HEK293 (cell line): ENCODE results near the gene IGF2BP1.

Source experiments
- CTCF ChIA-PET: fragments of 350-600 bp; formaldehyde crosslinking; extraction: SDS; loops from one replicate; lab custom pipeline; 2021; ENCODE audit warnings: antibody characterized with exemption; lab: Yijun Ruan, JAX
- POLR2A ChIA-PET: fragments of 300-600 bp; formaldehyde crosslinking; extraction: SDS; loops from one replicate; lab custom pipeline; 2020; ENCODE audit warnings: antibody characterized with exemption, inconsistent platforms; lab: Yijun Ruan, JAX
- H3K27ac ChIP-seq: fragments of 200-500 bp; sonication (Bioruptor generic); 2 replicates; pipeline ENCODE4 v1.5.1; 2014; ENCODE audit warnings: low read depth, low read length, control low read depth, inconsistent platforms; ENCODE audit errors: extremely low read depth
- H3K36me3 ChIP-seq, 2 experiments: fragments of 200-500 bp in 1 of 2; sonication (Bioruptor generic) in 1 of 2; 1 replicate in 1 of 2; 2 replicates in 1 of 2; pipeline ENCODE4 v1.5.1; 2014 to 2017; ENCODE audit warnings: inconsistent platforms in 2 of 2, low read length in 2 of 2; ENCODE audit not compliant: control insufficient read depth in 2 of 2, insufficient read depth in 1 of 2
- H3K4me1 ChIP-seq: fragments of 200-500 bp; sonication (Bioruptor generic); 2 replicates; pipeline ENCODE4 v1.5.1; 2014; ENCODE audit warnings: mild to moderate bottlenecking, low read length, inconsistent platforms; ENCODE audit not compliant: control insufficient read depth, insufficient read depth
- H3K4me3 ChIP-seq: 2 replicates; pipeline ENCODE4 v1.5.1; 2011; ENCODE audit warnings: low read depth, mild to moderate bottlenecking, control low read depth, low read length, moderate library complexity
- H3K9me3 ChIP-seq: fragments of 200-500 bp; sonication (Bioruptor generic); 2 replicates; pipeline ENCODE4 v1.5.1; 2014; ENCODE audit warnings: low read depth, low read length, inconsistent platforms; ENCODE audit not compliant: control insufficient read depth, insufficient read depth
- KLF9 ChIP-seq: fragments of 450-650 bp; formaldehyde crosslinking; IDR thresholded peaks from 2 replicates; pipeline ENCODE4 v1.5.1; 2016; ENCODE audit warnings: missing biosample characterization, missing genetic modification characterization, low read depth
- PRDM1 ChIP-seq: fragments of 450-650 bp; formaldehyde crosslinking; IDR thresholded peaks from 2 replicates; pipeline ENCODE4; 2016; ENCODE audit warnings: missing biosample characterization, missing genetic modification characterization
- SP7 ChIP-seq: fragments of 450-650 bp; formaldehyde crosslinking; IDR thresholded peaks from 2 replicates; pipeline ENCODE4 v1.5.1; 2016; ENCODE audit warnings: missing biosample characterization, missing genetic modification characterization
- TRIM28 ChIP-seq: IDR thresholded peaks from 2 replicates; pipeline ENCODE4 v1.6.1; 2011; ENCODE audit warnings: low read length, control low read depth, borderline replicate concordance
- ZBTB20 ChIP-seq: fragments of 450-650 bp; formaldehyde crosslinking; IDR thresholded peaks from 2 replicates; pipeline ENCODE4 v1.5.1; 2016; ENCODE audit warnings: missing biosample characterization, missing genetic modification characterization
- ZBTB48 ChIP-seq: fragments of 450-650 bp; formaldehyde crosslinking; IDR thresholded peaks from 2 replicates; pipeline ENCODE4 v1.5.1; 2016; ENCODE audit warnings: missing biosample characterization, missing genetic modification characterization
- ZNF132 ChIP-seq: fragments of 450-650 bp; formaldehyde crosslinking; IDR thresholded peaks from 2 replicates; pipeline ENCODE4 v1.5.1; 2017; ENCODE audit warnings: missing biosample characterization, missing genetic modification characterization, borderline replicate concordance
- ZNF16 ChIP-seq: fragments of 450-650 bp; formaldehyde crosslinking; IDR thresholded peaks from 2 replicates; pipeline ENCODE4 v1.5.1; 2016; ENCODE audit warnings: low read depth, missing biosample characterization, missing genetic modification characterization
- ZNF19 ChIP-seq: fragments of 450-650 bp; formaldehyde crosslinking; IDR thresholded peaks from 2 replicates; pipeline ENCODE4; 2016; ENCODE audit warnings: missing biosample characterization, missing genetic modification characterization, low read depth
- ZNF350 ChIP-seq: fragments of 450-650 bp; formaldehyde crosslinking; IDR thresholded peaks from 2 replicates; pipeline ENCODE4 v1.5.0; 2017; ENCODE audit warnings: missing biosample characterization, mild to moderate bottlenecking, missing genetic modification characterization
- ZNF404 ChIP-seq: fragments of 450-650 bp; formaldehyde crosslinking; IDR thresholded peaks from 2 replicates; pipeline ENCODE4 v1.5.1; 2017; ENCODE audit warnings: missing biosample characterization, missing genetic modification characterization
- ZNF544 ChIP-seq: fragments of 450-650 bp; formaldehyde crosslinking; IDR thresholded peaks from 2 replicates; pipeline ENCODE4 v1.5.0; 2017; ENCODE audit warnings: missing biosample characterization, missing genetic modification characterization
- ZNF707 ChIP-seq: fragments of 450-650 bp; formaldehyde crosslinking; IDR thresholded peaks from 2 replicates; pipeline ENCODE4 v1.5.1; 2016; ENCODE audit warnings: missing biosample characterization, missing genetic modification characterization
- ZNF747 ChIP-seq: fragments of 450-650 bp; formaldehyde crosslinking; IDR thresholded peaks from 2 replicates; pipeline ENCODE4 v1.5.1; 2016; ENCODE audit warnings: missing biosample characterization, missing genetic modification characterization
- ZNF768 ChIP-seq: fragments of 450-650 bp; formaldehyde crosslinking; IDR thresholded peaks from 2 replicates; pipeline ENCODE4 v1.5.1; 2018; ENCODE audit warnings: missing biosample characterization, mild to moderate bottlenecking, missing genetic modification characterization
- TF ChIP-seq, protein P1 (sequence below): fragments of 450-650 bp; formaldehyde crosslinking; IDR thresholded peaks from 2 replicates; pipeline ENCODE4 v1.5.1; 2017; ENCODE audit warnings: missing biosample characterization, missing genetic modification characterization
- TF ChIP-seq, protein P2 (sequence below): fragments of 450-650 bp; formaldehyde crosslinking; IDR thresholded peaks from 2 replicates; pipeline ENCODE4 v1.5.1; 2016; ENCODE audit warnings: missing biosample characterization, missing genetic modification characterization, low read depth
- TF ChIP-seq, protein P3 (sequence below): fragments of 450-650 bp; formaldehyde crosslinking; IDR thresholded peaks from 2 replicates; pipeline ENCODE4 v1.5.1; 2016; ENCODE audit warnings: missing biosample characterization, missing genetic modification characterization
- TF ChIP-seq, protein P4 (sequence below): IDR thresholded peaks from 2 replicates; pipeline ENCODE4 v1.6.1; 2011; ENCODE audit warnings: mild to moderate bottlenecking, low read depth, low read length, borderline replicate concordance
- TF ChIP-seq, protein P5 (sequence below): fragments of 450-650 bp; formaldehyde crosslinking; IDR thresholded peaks from 2 replicates; pipeline ENCODE4 v1.5.1; 2016; ENCODE audit warnings: missing biosample characterization, missing genetic modification characterization

Gene IGF2BP1

DNA sequence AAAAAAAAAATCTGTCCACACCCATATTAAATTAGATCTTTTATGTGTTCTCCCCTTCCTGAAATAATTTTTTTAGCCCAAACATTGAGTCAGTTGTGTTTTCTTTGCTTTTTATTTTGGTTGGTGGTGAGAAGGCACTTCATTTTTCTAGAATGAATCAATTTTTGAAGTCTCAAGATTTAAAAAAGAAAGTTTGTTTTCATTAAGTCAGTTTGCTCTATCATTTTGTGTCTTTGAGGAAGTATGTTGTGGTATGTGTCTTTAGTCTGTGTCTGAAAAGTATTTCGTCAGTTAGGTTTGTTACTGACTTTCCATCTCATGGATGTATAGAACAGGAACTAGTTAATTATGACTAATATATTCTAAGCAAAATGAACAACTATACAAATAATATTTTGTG lies 3.8 kb downstream of the IGF2BP1 start:
- ChIA-PET CTCF (interaction anchor here (13.1 kb wide), 1 partner anchor 30 kb away, joined by 129 read pairs; no protein-coding TSS in a partner anchor), POLR2A (interaction anchor here (0.6 to 3.1 kb wide), 3 partner anchors 13 to 101 kb away, joined by 3 to 12 read pairs (median 7); partner anchors contain the start of gene SNF8)
- TF ChIP-seq, protein P1, sequence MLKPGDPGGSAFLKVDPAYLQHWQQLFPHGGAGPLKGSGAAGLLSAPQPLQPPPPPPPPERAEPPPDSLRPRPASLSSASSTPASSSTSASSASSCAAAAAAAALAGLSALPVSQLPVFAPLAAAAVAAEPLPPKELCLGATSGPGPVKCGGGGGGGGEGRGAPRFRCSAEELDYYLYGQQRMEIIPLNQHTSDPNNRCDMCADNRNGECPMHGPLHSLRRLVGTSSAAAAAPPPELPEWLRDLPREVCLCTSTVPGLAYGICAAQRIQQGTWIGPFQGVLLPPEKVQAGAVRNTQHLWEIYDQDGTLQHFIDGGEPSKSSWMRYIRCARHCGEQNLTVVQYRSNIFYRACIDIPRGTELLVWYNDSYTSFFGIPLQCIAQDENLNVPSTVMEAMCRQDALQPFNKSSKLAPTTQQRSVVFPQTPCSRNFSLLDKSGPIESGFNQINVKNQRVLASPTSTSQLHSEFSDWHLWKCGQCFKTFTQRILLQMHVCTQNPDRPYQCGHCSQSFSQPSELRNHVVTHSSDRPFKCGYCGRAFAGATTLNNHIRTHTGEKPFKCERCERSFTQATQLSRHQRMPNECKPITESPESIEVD (tag by site-specific recombination) = peak; percentile 87
- no peak for TF ChIP-seq SP7 (tag by site-specific recombination)
- TF ChIP-seq PRDM1 (tag by site-specific recombination) = peak; percentile 51
- no peak for TF ChIP-seq ZNF544 (tag by site-specific recombination)
- TF ChIP-seq ZNF707 (tag by site-specific recombination) = no peak
- TF ChIP-seq ZNF132 (tag by site-specific recombination) = no peak
- H3K27ac ChIP-seq = no peak overlapping the region
- peaks cover 16% of the 10 kb centered on the region for H3K4me1 ChIP-seq
- peaks cover 6 to 32% of the 10 kb centered on the region in 2 experiments; a peak in 2 of 3 replicates for H3K36me3 ChIP-seq
- H3K9me3 ChIP-seq = no peaks in the 10 kb centered on the region
- peak overlapping the region; percentile 64 for H3K4me3 ChIP-seq

DNA sequence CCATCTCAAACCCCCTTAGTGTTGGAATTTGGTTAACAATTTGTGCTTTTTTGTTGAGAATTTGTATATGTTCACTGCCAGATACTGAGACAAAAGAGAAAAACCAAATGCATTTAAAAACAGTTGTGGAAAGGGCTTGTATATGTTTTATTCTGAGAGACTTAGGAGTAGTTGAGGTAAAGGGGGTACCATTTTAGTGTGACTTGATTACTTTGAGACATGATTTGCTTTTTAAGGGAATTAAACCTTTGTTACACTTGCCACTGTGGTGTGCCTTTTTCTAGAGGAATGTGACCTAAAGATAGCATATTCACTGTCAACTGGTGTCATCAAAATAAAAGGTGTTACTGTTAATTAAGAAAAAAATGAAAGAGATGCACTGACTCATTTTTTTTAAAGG lies 4.5 kb downstream of the IGF2BP1 start:
- Histone ChIP-seq H3K4me1 (peaks cover 21% of the 10 kb centered on the region), H3K27ac (no peak overlapping the region), H3K36me3 (peaks cover 10 to 39% of the 10 kb centered on the region in 2 experiments; a peak in 2 of 3 replicates), H3K9me3 (no peaks in the 10 kb centered on the region), H3K4me3 (peak overlapping the region; percentile 64)
- TF ChIP-seq ZNF19 (tag by site-specific recombination) (no peak), ZBTB48 (no peak), ZNF404 (tag by site-specific recombination) (no peak), ZNF350 (tag by site-specific recombination) (no peak), ZNF768 (no peak), ZNF16 (tag by site-specific recombination) (no peak), TRIM28 (no peak), ZBTB20 (tag by site-specific recombination) (no peak), ZNF747 (tag by site-specific recombination) (no peak), KLF9 (no peak)
- TF ChIP-seq, protein P2, sequence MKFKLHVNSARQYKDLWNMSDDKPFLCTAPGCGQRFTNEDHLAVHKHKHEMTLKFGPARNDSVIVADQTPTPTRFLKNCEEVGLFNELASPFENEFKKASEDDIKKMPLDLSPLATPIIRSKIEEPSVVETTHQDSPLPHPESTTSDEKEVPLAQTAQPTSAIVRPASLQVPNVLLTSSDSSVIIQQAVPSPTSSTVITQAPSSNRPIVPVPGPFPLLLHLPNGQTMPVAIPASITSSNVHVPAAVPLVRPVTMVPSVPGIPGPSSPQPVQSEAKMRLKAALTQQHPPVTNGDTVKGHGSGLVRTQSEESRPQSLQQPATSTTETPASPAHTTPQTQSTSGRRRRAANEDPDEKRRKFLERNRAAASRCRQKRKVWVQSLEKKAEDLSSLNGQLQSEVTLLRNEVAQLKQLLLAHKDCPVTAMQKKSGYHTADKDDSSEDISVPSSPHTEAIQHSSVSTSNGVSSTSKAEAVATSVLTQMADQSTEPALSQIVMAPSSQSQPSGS = no peak
- TF ChIP-seq, protein P3, sequence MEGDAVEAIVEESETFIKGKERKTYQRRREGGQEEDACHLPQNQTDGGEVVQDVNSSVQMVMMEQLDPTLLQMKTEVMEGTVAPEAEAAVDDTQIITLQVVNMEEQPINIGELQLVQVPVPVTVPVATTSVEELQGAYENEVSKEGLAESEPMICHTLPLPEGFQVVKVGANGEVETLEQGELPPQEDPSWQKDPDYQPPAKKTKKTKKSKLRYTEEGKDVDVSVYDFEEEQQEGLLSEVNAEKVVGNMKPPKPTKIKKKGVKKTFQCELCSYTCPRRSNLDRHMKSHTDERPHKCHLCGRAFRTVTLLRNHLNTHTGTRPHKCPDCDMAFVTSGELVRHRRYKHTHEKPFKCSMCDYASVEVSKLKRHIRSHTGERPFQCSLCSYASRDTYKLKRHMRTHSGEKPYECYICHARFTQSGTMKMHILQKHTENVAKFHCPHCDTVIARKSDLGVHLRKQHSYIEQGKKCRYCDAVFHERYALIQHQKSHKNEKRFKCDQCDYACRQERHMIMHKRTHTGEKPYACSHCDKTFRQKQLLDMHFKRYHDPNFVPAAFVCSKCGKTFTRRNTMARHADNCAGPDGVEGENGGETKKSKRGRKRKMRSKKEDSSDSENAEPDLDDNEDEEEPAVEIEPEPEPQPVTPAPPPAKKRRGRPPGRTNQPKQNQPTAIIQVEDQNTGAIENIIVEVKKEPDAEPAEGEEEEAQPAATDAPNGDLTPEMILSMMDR = no peak
- TF ChIP-seq, protein P4, sequence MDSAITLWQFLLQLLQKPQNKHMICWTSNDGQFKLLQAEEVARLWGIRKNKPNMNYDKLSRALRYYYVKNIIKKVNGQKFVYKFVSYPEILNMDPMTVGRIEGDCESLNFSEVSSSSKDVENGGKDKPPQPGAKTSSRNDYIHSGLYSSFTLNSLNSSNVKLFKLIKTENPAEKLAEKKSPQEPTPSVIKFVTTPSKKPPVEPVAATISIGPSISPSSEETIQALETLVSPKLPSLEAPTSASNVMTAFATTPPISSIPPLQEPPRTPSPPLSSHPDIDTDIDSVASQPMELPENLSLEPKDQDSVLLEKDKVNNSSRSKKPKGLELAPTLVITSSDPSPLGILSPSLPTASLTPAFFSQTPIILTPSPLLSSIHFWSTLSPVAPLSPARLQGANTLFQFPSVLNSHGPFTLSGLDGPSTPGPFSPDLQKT = no peak
- TF ChIP-seq, protein P5, sequence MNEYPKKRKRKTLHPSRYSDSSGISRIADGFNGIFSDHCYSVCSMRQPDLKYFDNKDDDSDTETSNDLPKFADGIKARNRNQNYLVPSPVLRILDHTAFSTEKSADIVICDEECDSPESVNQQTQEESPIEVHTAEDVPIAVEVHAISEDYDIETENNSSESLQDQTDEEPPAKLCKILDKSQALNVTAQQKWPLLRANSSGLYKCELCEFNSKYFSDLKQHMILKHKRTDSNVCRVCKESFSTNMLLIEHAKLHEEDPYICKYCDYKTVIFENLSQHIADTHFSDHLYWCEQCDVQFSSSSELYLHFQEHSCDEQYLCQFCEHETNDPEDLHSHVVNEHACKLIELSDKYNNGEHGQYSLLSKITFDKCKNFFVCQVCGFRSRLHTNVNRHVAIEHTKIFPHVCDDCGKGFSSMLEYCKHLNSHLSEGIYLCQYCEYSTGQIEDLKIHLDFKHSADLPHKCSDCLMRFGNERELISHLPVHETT (tag by site-specific recombination) = no peak
- CTCF ChIA-PET = interaction anchor here (13.1 kb wide), 1 partner anchor 29 kb away, joined by 129 read pairs; no protein-coding TSS in a partner anchor
- POLR2A ChIA-PET = interaction anchor here (3.1 kb wide), 1 partner anchor 57 kb away, joined by 12 read pairs; the partner anchor contains the start of gene SNF8
